Osteoblast (primary cell): ENCODE data around the gene CYP4A11. TPM values are rescaled to one million over a fixed set of nuclear protein-coding genes. Genes with fewer than 3 reads are reported as not detected.
"Not testable (repeated sequence)": the region's sequence is repeated elsewhere in the genome, so short reads cannot be mapped to it uniquely, and the experiment has no call there.

Experiments
- DNase-seq: peaks from one replicate; pipeline ENCODE4 v3.0.0; 2011; ENCODE audit warnings: low spot score, mixed read lengths; ENCODE audit not compliant: insufficient read length; ENCODE audit errors: missing footprints
- H2AFZ ChIP-seq: 2 replicates; pipeline ENCODE4 v1.6.0; 2011; ENCODE audit warnings: mild to moderate bottlenecking, low read length
- H3K27ac ChIP-seq: 2 replicates; pipeline ENCODE4 v1.5.1; 2011; ENCODE audit warnings: mild to moderate bottlenecking, low read depth, low read length, moderate library complexity
- H3K27me3 ChIP-seq: 2 replicates; pipeline ENCODE4 v1.6.0; 2012; ENCODE audit warnings: mild to moderate bottlenecking, control low read depth, inconsistent platforms, low read length, moderate library complexity; ENCODE audit not compliant: insufficient read depth
- H3K36me3 ChIP-seq: 2 replicates; pipeline ENCODE4 v1.5.1; 2011; ENCODE audit warnings: mild to moderate bottlenecking, low read length, control low read depth, moderate library complexity; ENCODE audit not compliant: insufficient read depth
- H3K4me1 ChIP-seq: 2 replicates; pipeline ENCODE4 v1.5.1; 2011; ENCODE audit warnings: mild to moderate bottlenecking, low read length, control low read depth, moderate library complexity; ENCODE audit not compliant: insufficient read depth
- H3K4me2 ChIP-seq: 2 replicates; pipeline ENCODE4 v1.6.0; 2011; ENCODE audit warnings: mild to moderate bottlenecking, low read length; ENCODE audit not compliant: insufficient read depth
- H3K4me3 ChIP-seq: fragments of 200-600 bp; sonication (generic); 3 replicates; pipeline ENCODE4 v1.5.1; 2012; ENCODE audit warnings: mild to moderate bottlenecking, low read length, inconsistent platforms; ENCODE audit not compliant: insufficient read depth
- H3K79me2 ChIP-seq: 2 replicates; pipeline ENCODE4 v1.6.0; 2012; ENCODE audit warnings: mild to moderate bottlenecking, low read length, control low read depth, inconsistent platforms; ENCODE audit not compliant: insufficient read depth
- H3K9me3 ChIP-seq: 2 replicates; pipeline ENCODE4 v1.5.1; 2011; ENCODE audit warnings: low read depth, low read length, control low read depth
- H4K20me1 ChIP-seq: 2 replicates; pipeline ENCODE4 v1.6.0; 2012; ENCODE audit warnings: mild to moderate bottlenecking, low read length, control low read depth; ENCODE audit not compliant: insufficient read depth
- CTCF ChIP-seq: IDR thresholded peaks from 2 replicates; pipeline ENCODE4 v1.5.1; 2011; ENCODE audit warnings: mild to moderate bottlenecking, low read depth, low read length, moderate library complexity; ENCODE audit errors: extremely low read depth
- total RNA-seq: library from RNA; depleted of rRNA; stranded (reverse); fragments of >200 nt; gene quantifications from 2 replicates; pipeline ENCODE4 v1.2.3, GENCODE V29; 2012

Gene CYP4A11
- total RNA-seq, 1 donor = not detected

- TF ChIP-seq CTCF = no peak
- Histone ChIP-seq H3K4me2 (no peak overlapping the region), H4K20me1 (no peaks in the 10 kb centered on the region), H3K27me3 (no peaks in the 10 kb centered on the region), H3K4me3 (no peak overlapping the region), H3K27ac (no peak overlapping the region), H3K36me3 (no peaks in the 10 kb centered on the region), H3K9me3 (no peaks in the 10 kb centered on the region), H2AFZ (no peak overlapping the region), H3K79me2 (no peaks in the 10 kb centered on the region), H3K4me1 (no peaks in the 10 kb centered on the region)
- DNase-seq = no peak
Observed at GRCh38 chr1:46927249-46927835, 13.9 kb downstream of the CYP4A11 start.

- Histone ChIP-seq H3K36me3 (no peaks in the 10 kb centered on the region), H3K4me2 (no peak overlapping the region), H4K20me1 (no peaks in the 10 kb centered on the region), H3K79me2 (no peaks in the 10 kb centered on the region), H3K4me1 (no peaks in the 10 kb centered on the region), H3K27ac (no peak overlapping the region), H3K9me3 (no peaks in the 10 kb centered on the region), H3K4me3 (no peak overlapping the region), H3K27me3 (no peaks in the 10 kb centered on the region), H2AFZ (no peak overlapping the region)
- TF ChIP-seq CTCF = no peak
- DNase-seq = no peak
Observed at GRCh38 chr1:46910790-46911189, 30.5 kb downstream of the CYP4A11 start.

GRCh38 chr1:46903481-46903880, 37.8 kb downstream of the CYP4A11 start:
- Histone ChIP-seq H3K4me1 (no peaks in the 10 kb centered on the region), H3K79me2 (no peaks in the 10 kb centered on the region), H3K36me3 (no peaks in the 10 kb centered on the region), H2AFZ (no peak overlapping the region), H3K27me3 (no peaks in the 10 kb centered on the region), H3K4me3 (no peak overlapping the region), H3K9me3 (no peaks in the 10 kb centered on the region), H4K20me1 (no peaks in the 10 kb centered on the region), H3K4me2 (no peak overlapping the region), H3K27ac (no peak overlapping the region)
- no peak for DNase-seq
- TF ChIP-seq CTCF = no peak

GRCh38 chr1:46900401-46900800, 40.9 kb downstream of the CYP4A11 start:
- no peak for TF ChIP-seq CTCF
- H4K20me1 ChIP-seq = no peaks in the 10 kb centered on the region
- no peak for DNase-seq
- H3K27me3 ChIP-seq = no peaks in the 10 kb centered on the region
- no peak overlapping the region for H3K4me3 ChIP-seq
- no peak overlapping the region for H3K4me2 ChIP-seq
- no peaks in the 10 kb centered on the region for H3K79me2 ChIP-seq
- no peak overlapping the region for H3K27ac ChIP-seq
- H3K4me1 ChIP-seq = no peaks in the 10 kb centered on the region
- no peak overlapping the region for H2AFZ ChIP-seq
- H3K36me3 ChIP-seq = no peaks in the 10 kb centered on the region
- no peaks in the 10 kb centered on the region for H3K9me3 ChIP-seq

- not testable (repeated sequence) for H3K4me1 ChIP-seq, H3K9me3 ChIP-seq, H3K27me3 ChIP-seq, H3K4me3 ChIP-seq, DNase-seq, H3K36me3 ChIP-seq, H4K20me1 ChIP-seq, H3K4me2 ChIP-seq, H3K79me2 ChIP-seq, H3K27ac ChIP-seq, H2AFZ ChIP-seq
Observed at GRCh38 chr1:46881656-46882055, 59.6 kb downstream of the CYP4A11 start.
